ENCODE results near the gene RALY.

DNA sequence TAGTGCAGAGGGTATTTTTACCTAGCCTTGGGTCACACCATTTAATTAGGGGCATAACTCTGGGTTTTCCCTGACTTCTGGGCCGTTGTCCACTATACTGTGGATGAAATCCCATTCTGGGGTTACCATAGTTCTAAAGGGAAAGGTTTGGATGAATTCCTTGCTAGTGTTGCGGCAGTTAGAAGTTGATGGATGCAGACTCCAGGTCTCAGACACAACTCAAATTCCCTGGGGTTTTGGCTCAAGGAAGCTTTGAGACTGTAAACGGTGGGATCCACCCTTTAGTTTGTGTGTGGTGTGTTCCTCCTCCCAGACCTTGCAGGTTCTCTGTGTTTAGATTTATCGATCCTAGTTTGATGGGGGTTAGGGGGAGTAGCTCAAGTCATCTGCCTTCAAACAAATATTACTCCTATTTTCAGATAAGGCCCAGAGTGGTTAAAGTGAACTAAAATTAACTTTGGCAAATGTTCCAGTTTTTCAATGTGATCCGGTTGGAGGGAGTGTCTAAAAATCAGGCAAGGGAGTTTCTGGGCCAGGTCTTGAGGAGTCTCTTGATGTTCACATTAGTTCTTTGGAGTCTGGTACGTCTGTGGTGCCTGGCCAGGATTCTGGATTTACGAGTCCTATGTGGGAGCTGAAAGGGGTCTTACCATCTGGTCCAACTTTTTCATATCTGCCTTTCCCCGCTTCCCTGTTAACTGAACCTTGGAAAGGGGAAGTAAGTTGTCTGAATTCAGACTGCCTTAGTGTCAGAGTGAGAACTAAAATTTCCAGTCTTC lies 1.5 kb downstream of the RALY start:
- no peak for TF ChIP-seq POLR2A (IDR thresholded peaks at IDR 0.05; ENCODE audit: low read length)
- TF ChIP-seq, protein P1, sequence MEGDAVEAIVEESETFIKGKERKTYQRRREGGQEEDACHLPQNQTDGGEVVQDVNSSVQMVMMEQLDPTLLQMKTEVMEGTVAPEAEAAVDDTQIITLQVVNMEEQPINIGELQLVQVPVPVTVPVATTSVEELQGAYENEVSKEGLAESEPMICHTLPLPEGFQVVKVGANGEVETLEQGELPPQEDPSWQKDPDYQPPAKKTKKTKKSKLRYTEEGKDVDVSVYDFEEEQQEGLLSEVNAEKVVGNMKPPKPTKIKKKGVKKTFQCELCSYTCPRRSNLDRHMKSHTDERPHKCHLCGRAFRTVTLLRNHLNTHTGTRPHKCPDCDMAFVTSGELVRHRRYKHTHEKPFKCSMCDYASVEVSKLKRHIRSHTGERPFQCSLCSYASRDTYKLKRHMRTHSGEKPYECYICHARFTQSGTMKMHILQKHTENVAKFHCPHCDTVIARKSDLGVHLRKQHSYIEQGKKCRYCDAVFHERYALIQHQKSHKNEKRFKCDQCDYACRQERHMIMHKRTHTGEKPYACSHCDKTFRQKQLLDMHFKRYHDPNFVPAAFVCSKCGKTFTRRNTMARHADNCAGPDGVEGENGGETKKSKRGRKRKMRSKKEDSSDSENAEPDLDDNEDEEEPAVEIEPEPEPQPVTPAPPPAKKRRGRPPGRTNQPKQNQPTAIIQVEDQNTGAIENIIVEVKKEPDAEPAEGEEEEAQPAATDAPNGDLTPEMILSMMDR (IDR thresholded peaks at IDR 0.05): no peak
- TF ChIP-seq NPAS2 (CRISPR knock-in tag; IDR thresholded peaks at IDR 0.05; ENCODE audit: borderline replicate concordance): no peak
- TF ChIP-seq, protein P2, sequence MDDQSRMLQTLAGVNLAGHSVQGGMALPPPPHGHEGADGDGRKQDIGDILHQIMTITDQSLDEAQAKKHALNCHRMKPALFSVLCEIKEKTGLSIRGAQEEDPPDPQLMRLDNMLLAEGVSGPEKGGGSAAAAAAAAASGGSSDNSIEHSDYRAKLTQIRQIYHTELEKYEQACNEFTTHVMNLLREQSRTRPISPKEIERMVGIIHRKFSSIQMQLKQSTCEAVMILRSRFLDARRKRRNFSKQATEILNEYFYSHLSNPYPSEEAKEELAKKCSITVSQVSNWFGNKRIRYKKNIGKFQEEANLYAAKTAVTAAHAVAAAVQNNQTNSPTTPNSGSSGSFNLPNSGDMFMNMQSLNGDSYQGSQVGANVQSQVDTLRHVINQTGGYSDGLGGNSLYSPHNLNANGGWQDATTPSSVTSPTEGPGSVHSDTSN (IDR thresholded peaks at IDR 0.05): no peak
- no peak for TF ChIP-seq SREBF2 (IDR thresholded peaks at IDR 0.05)
- TF ChIP-seq JUNB (IDR thresholded peaks at IDR 0.05): no peak
- TF ChIP-seq EP300 (IDR thresholded peaks at IDR 0.05): no peak
